ENCODE data around the gene CARMIL1.
A peak's percentile ranks its signal among the peaks of the same experiment; 100 is the strongest.
"Not testable (repeated sequence)": the region's sequence is repeated elsewhere in the genome, so short reads cannot be mapped to it uniquely, and the experiment has no call there.

CARMIL1 gene

GRCh38 chr6:25434921-25435320, 155.7 kb downstream of the CARMIL1 start:
- Histone ChIP-seq H3K9ac (ENCODE audit: low read length) (no peak overlapping the region), H3K4me3 (ENCODE audit: low read length) (no peak overlapping the region), H3K27ac (ENCODE audit: low read depth, low read length) (no peak overlapping the region), H3K36me3 (ENCODE audit: control insufficient read depth, insufficient read depth, low read length) (no peaks in the 10 kb centered on the region), H3K27me3 (ENCODE audit: control insufficient read depth, insufficient read depth, low read length) (no peaks in the 10 kb centered on the region), H3K4me1 (ENCODE audit: control insufficient read depth, insufficient read depth, low read length) (no peaks in the 10 kb centered on the region)

DNA sequence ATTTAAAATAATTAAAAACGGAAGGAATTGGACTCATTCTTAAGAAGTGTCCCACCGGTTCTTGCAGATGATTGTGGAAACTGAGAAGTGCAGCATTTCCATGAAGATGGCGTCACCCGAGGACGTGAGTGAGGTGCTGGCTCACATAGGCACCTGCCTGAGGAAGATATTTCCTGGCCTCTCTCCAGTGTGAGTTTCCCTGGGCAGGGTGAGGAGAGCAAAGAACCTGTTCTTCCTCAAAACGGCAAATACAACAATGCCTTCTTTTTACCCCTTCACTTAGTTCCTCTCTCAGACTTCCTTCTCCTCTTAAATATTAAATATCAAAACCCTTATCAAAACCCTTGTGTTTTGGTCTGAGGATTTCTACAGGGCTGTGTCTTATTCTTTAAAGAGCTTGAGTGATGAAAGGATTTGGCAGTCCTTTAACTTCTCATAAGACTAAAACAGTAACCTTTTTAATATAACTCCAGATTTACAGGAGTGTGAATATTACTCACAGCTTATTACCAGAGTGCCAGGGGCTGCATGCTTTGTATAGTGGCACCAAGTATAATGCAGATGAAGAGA, 156.3 kb downstream of the CARMIL1 start:
- no peaks in the 10 kb centered on the region for H3K27me3 ChIP-seq (ENCODE audit: control insufficient read depth, insufficient read depth, low read length)
- no peak overlapping the region for H3K27ac ChIP-seq (ENCODE audit: low read depth, low read length)
- H3K4me1 ChIP-seq (ENCODE audit: control insufficient read depth, insufficient read depth, low read length): no peaks in the 10 kb centered on the region
- no peak overlapping the region for H3K9ac ChIP-seq (ENCODE audit: low read length)
- no peaks in the 10 kb centered on the region for H3K36me3 ChIP-seq (ENCODE audit: control insufficient read depth, insufficient read depth, low read length)
- no peak overlapping the region for H3K4me3 ChIP-seq (ENCODE audit: low read length)

GRCh38 chr6:25436760-25437159, 157.6 kb downstream of the CARMIL1 start:
- no peak overlapping the region for H3K9ac ChIP-seq (ENCODE audit: low read length)
- H3K27ac ChIP-seq (ENCODE audit: low read depth, low read length): no peak overlapping the region
- H3K36me3 ChIP-seq (ENCODE audit: control insufficient read depth, insufficient read depth, low read length): no peaks in the 10 kb centered on the region
- H3K27me3 ChIP-seq (ENCODE audit: control insufficient read depth, insufficient read depth, low read length): no peaks in the 10 kb centered on the region
- no peak overlapping the region for H3K4me3 ChIP-seq (ENCODE audit: low read length)
- H3K4me1 ChIP-seq (ENCODE audit: control insufficient read depth, insufficient read depth, low read length): no peaks in the 10 kb centered on the region

DNA sequence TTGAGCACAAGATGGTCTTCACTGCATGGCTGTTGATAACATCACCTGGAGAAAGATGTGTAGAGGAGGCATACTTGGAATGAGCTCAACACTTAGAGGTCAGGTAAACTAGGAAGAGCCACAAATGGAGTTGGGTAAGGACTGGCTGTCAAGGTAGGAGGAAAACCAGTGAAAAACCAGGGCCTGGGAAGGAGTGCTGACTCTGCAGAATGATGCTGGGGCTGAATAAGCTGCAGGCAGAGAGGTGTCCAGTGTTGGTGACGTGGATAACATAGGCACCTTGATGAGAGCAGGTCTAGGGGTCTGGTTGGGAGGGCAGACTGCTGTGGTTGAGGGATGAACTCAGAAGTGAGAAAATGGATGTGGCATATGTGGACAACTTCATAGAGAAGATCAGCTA, 160.2 kb downstream of the CARMIL1 start:
- no peaks in the 10 kb centered on the region for H3K36me3 ChIP-seq (ENCODE audit: control insufficient read depth, insufficient read depth, low read length)
- H3K4me3 ChIP-seq (ENCODE audit: low read length): no peak overlapping the region
- no peaks in the 10 kb centered on the region for H3K4me1 ChIP-seq (ENCODE audit: control insufficient read depth, insufficient read depth, low read length)
- no peak overlapping the region for H3K9ac ChIP-seq (ENCODE audit: low read length)
- H3K27me3 ChIP-seq (ENCODE audit: control insufficient read depth, insufficient read depth, low read length): no peaks in the 10 kb centered on the region
- H3K27ac ChIP-seq (ENCODE audit: low read depth, low read length): no peak overlapping the region

GRCh38 chr6:25441663-25442270, 162.6 kb downstream of the CARMIL1 start:
- Histone ChIP-seq H3K9ac (ENCODE audit: low read length) (no peak overlapping the region), H3K4me1 (ENCODE audit: control insufficient read depth, insufficient read depth, low read length) (no peaks in the 10 kb centered on the region), H3K27me3 (ENCODE audit: control insufficient read depth, insufficient read depth, low read length) (no peaks in the 10 kb centered on the region), H3K27ac (ENCODE audit: low read depth, low read length) (no peak overlapping the region), H3K36me3 (ENCODE audit: control insufficient read depth, insufficient read depth, low read length) (no peaks in the 10 kb centered on the region), H3K4me3 (ENCODE audit: low read length) (no peak overlapping the region)

DNA sequence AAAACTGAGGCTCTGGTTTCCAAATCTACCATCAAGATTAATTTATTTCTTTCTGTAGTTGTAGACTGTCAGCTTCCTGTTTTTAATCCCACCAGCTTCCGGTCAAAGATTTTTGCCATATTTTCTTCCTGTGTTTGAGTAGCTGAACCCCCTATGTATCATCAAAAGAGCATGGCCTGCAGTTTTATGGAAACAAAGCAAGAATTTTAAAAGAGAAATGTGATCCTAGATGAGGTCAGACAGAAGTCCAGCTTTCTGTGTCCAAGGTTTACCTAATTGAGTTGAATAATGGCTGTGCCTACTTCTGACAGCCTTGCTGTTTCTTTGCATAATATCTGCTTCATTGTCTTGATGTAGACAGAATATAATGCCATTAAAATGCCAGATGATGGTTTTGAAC, 163.7 kb downstream of the CARMIL1 start:
- no peak overlapping the region for H3K9ac ChIP-seq (ENCODE audit: low read length)
- no peaks in the 10 kb centered on the region for H3K4me1 ChIP-seq (ENCODE audit: control insufficient read depth, insufficient read depth, low read length)
- no peak overlapping the region for H3K4me3 ChIP-seq (ENCODE audit: low read length)
- no peaks in the 10 kb centered on the region for H3K36me3 ChIP-seq (ENCODE audit: control insufficient read depth, insufficient read depth, low read length)
- no peak overlapping the region for H3K27ac ChIP-seq (ENCODE audit: low read depth, low read length)
- H3K27me3 ChIP-seq (ENCODE audit: control insufficient read depth, insufficient read depth, low read length): no peaks in the 10 kb centered on the region

DNA sequence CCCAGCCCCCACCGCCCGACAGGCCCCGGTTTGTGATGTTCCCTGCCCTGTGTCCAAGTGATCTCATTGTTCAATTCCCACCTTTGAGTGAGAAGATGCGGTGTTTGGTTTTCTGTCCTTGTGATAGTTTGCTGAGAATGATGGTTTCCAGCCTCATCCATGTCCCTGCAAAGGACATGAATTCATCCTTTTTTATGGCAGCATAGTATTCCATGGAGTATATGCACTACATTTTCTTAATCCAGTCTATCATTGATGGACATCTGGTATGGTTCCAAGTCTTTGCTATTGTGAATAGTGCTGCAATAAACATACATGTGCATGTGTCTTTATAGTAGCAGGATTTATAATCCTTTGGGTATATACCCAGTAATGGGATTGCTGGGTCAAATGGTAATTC, 165.3 kb downstream of the CARMIL1 start:
- H3K4me3 ChIP-seq (ENCODE audit: low read length); H3K9ac ChIP-seq (ENCODE audit: low read length); H3K4me1 ChIP-seq (ENCODE audit: control insufficient read depth, insufficient read depth, low read length); H3K27ac ChIP-seq (ENCODE audit: low read depth, low read length); H3K27me3 ChIP-seq (ENCODE audit: control insufficient read depth, insufficient read depth, low read length); H3K36me3 ChIP-seq (ENCODE audit: control insufficient read depth, insufficient read depth, low read length): not testable (repeated sequence)

DNA sequence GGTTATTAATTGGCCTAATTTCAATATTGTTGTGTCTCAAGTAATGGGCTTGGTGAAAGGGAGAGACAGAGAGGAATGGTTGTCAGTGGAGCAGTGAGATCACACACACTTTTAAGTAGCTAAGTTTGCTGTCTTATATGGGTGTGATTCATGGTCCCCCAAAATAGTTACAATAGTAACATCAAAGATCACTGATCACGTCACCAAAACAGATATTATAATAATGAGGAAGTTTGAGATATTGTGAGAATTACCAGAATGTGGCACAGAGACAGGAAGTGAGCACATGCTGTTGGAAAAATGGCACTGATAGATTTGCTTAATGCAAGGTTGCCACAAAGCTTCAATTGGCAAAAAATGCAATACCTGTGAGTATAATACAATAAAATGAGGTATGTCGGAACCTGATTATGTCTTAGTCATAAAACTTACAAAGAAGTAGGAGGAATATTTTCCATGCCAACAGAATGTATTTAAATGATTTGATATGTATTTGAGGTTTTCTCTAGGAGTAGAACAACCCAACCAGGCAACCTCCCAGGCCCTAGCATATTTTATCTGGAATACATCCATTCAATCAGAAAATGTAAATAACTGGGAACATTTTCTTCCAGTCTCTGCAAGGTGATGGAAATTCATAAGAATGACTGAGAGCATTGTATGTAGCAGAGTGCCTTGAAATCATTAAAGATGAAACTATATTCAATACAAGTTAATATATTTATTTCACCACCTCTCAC, 167.8 kb downstream of the CARMIL1 start:
- Histone ChIP-seq H3K27ac (ENCODE audit: low read depth, low read length) (no peak overlapping the region), H3K36me3 (ENCODE audit: control insufficient read depth, insufficient read depth, low read length) (no peaks in the 10 kb centered on the region)

GRCh38 chr6:25447570-25447929, 168.4 kb downstream of the CARMIL1 start:
- no peaks in the 10 kb centered on the region for H3K27me3 ChIP-seq (ENCODE audit: control insufficient read depth, insufficient read depth, low read length)
- H3K9ac ChIP-seq (ENCODE audit: low read length): no peak overlapping the region
- no peaks in the 10 kb centered on the region for H3K36me3 ChIP-seq (ENCODE audit: control insufficient read depth, insufficient read depth, low read length)
- H3K27ac ChIP-seq (ENCODE audit: low read depth, low read length): no peak overlapping the region
- H3K4me1 ChIP-seq (ENCODE audit: control insufficient read depth, insufficient read depth, low read length): no peaks in the 10 kb centered on the region
- no peak overlapping the region for H3K4me3 ChIP-seq (ENCODE audit: low read length)

More for the DNA sequence above, 167.8 kb downstream of the CARMIL1 start:
- Histone ChIP-seq H3K4me3 (ENCODE audit: low read length) (no peak overlapping the region), H3K4me1 (ENCODE audit: control insufficient read depth, insufficient read depth, low read length) (no peaks in the 10 kb centered on the region), H3K9ac (ENCODE audit: low read length) (no peak overlapping the region), H3K27me3 (ENCODE audit: control insufficient read depth, insufficient read depth, low read length) (no peaks in the 10 kb centered on the region)

- no peak overlapping the region for H3K9ac ChIP-seq (ENCODE audit: low read length)
- H3K4me1 ChIP-seq (ENCODE audit: control insufficient read depth, insufficient read depth, low read length): no peaks in the 10 kb centered on the region
- H3K4me3 ChIP-seq (ENCODE audit: low read length): no peak overlapping the region
- H3K27me3 ChIP-seq (ENCODE audit: control insufficient read depth, insufficient read depth, low read length): no peaks in the 10 kb centered on the region
- no peaks in the 10 kb centered on the region for H3K36me3 ChIP-seq (ENCODE audit: control insufficient read depth, insufficient read depth, low read length)
- no peak overlapping the region for H3K27ac ChIP-seq (ENCODE audit: low read depth, low read length)
These were observed 169.9 kb downstream of the CARMIL1 start for GRCh38 chr6:25448965-25449538.

DNA sequence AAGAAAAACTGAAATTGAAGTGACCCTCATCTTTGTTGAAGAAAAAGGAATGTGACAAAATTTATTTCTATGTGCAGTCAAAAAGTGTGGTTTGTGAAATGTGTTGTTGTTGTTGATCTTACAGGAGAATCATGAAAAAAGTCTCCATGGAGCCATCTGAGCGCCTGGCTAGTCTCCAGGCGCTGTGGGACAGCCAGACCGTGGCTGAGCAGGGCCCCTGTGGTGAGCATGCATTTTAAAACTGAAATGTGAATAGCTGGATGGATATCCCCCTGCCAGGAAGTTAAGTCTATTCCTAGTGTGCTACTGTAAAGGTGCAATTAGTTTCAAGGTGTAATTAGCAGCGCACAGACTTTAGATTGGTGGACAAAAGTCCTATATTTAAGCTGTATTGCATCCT, 170.6 kb downstream of the CARMIL1 start:
- Histone ChIP-seq H3K4me1 (ENCODE audit: control insufficient read depth, insufficient read depth, low read length) (no peaks in the 10 kb centered on the region), H3K27ac (ENCODE audit: low read depth, low read length) (no peak overlapping the region), H3K27me3 (ENCODE audit: control insufficient read depth, insufficient read depth, low read length) (no peaks in the 10 kb centered on the region), H3K9ac (ENCODE audit: low read length) (no peak overlapping the region), H3K36me3 (ENCODE audit: control insufficient read depth, insufficient read depth, low read length) (no peaks in the 10 kb centered on the region), H3K4me3 (ENCODE audit: low read length) (peak overlapping the region; percentile 27)

- Histone ChIP-seq H3K27ac (ENCODE audit: low read depth, low read length) (no peak overlapping the region), H3K4me3 (ENCODE audit: low read length) (no peak overlapping the region), H3K4me1 (ENCODE audit: control insufficient read depth, insufficient read depth, low read length) (no peaks in the 10 kb centered on the region), H3K36me3 (ENCODE audit: control insufficient read depth, insufficient read depth, low read length) (no peaks in the 10 kb centered on the region), H3K9ac (ENCODE audit: low read length) (no peak overlapping the region), H3K27me3 (ENCODE audit: control insufficient read depth, insufficient read depth, low read length) (no peaks in the 10 kb centered on the region)
These were observed 171.5 kb downstream of the CARMIL1 start for GRCh38 chr6:25450469-25451198.
